GM19239 (cell line): ENCODE measurements around the gene ITM2C.

Experiments
- DNase-seq: peaks from one replicate; pipeline ENCODE4 v3.0.0; 2011; ENCODE audit warnings: low spot score; ENCODE audit not compliant: insufficient read length
- FAIRE-seq: peaks from 2 replicates; lab custom pipeline; 2011; peaks lifted over from hg19 to GRCh38; lab: Jason Lieb, UNC

The ITM2C gene

GRCh38 chr2:230849633-230850357, 14.9 kb upstream of the ITM2C start:
- peak; percentile 52 for DNase-seq
- FAIRE-seq: peak; percentile 71

- no peak for DNase-seq
These were observed 14.4 kb upstream of the ITM2C start for GRCh38 chr2:230850358-230850658.

GRCh38 chr2:230852113-230852512, 12.6 kb upstream of the ITM2C start:
- no peak for DNase-seq
- no peak for FAIRE-seq

More at GRCh38 chr2:230850358-230850658, 14.4 kb upstream of the ITM2C start:
- no peak for FAIRE-seq

- no peak for FAIRE-seq
- no peak for DNase-seq
These were observed 3.0 kb upstream of the ITM2C start for GRCh38 chr2:230861552-230862255.

- FAIRE-seq (no peak), DNase-seq (no peak)
These were observed 2.5 kb upstream of the ITM2C start for GRCh38 chr2:230862292-230862691.

- DNase-seq (no peak), FAIRE-seq (no peak)
These were observed 1.7 kb upstream of the ITM2C start for GRCh38 chr2:230863031-230863430.

GRCh38 chr2:230863442-230864121, 1.2 kb upstream of the ITM2C start:
- no peak for FAIRE-seq
- DNase-seq: no peak

- FAIRE-seq (no peak), DNase-seq (no peak)
These were observed 579 bp upstream of the ITM2C start for GRCh38 chr2:230864122-230864604.

GRCh38 chr2:230865307-230865765, 594 bp downstream of the ITM2C start:
- DNase-seq: peak; percentile 31
- FAIRE-seq: peak; percentile 11

GRCh38 chr2:230865766-230866755, 1.3 kb downstream of the ITM2C start:
- no peak for DNase-seq

GRCh38 chr2:230866756-230867523, 2.2 kb downstream of the ITM2C start:
- DNase-seq: no peak
- FAIRE-seq: peak; percentile 44

More at GRCh38 chr2:230865766-230866755, 1.3 kb downstream of the ITM2C start:
- peak; percentile 66 for FAIRE-seq

GRCh38 chr2:230868161-230868946, 3.6 kb downstream of the ITM2C start:
- DNase-seq: no peak
- no peak for FAIRE-seq

GRCh38 chr2:230868947-230869913, 4.5 kb downstream of the ITM2C start:
- DNase-seq (no peak), FAIRE-seq (no peak)

GRCh38 chr2:230869914-230870543, 5.3 kb downstream of the ITM2C start:
- DNase-seq (no peak), FAIRE-seq (peak; percentile 64)

GRCh38 chr2:230870544-230871360, 6.0 kb downstream of the ITM2C start:
- FAIRE-seq (peak; percentile 87), DNase-seq (no peak)
